ENCODE results near the gene PFKL.
"Not testable (repeated sequence)": the region's sequence is repeated elsewhere in the genome, so short reads cannot be mapped to it uniquely, and the experiment has no call there.

The PFKL gene

DNA sequence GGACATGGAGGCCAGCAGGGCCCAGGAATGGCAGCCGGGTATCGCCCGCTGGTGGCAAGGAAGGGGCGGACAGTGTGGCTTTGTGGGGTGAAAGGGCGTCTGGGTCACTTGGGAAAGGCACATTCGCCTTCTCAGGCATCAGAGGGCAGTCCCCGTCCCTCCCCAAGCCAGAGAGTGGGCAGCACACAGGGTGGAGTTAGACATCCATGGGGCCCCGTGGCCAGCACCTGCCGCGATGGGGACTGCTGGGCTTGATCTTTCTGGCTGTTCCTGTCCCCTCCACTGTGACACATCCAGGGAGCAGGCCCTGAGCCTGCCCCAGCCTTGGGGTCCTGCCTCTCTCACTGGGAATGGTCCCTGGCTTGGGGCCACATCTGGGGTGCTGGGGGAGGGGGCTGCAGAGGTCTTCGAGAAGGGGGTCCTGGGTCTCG is 49.6 kb downstream of the PFKL start:
- no peak for DNase-seq

DNA sequence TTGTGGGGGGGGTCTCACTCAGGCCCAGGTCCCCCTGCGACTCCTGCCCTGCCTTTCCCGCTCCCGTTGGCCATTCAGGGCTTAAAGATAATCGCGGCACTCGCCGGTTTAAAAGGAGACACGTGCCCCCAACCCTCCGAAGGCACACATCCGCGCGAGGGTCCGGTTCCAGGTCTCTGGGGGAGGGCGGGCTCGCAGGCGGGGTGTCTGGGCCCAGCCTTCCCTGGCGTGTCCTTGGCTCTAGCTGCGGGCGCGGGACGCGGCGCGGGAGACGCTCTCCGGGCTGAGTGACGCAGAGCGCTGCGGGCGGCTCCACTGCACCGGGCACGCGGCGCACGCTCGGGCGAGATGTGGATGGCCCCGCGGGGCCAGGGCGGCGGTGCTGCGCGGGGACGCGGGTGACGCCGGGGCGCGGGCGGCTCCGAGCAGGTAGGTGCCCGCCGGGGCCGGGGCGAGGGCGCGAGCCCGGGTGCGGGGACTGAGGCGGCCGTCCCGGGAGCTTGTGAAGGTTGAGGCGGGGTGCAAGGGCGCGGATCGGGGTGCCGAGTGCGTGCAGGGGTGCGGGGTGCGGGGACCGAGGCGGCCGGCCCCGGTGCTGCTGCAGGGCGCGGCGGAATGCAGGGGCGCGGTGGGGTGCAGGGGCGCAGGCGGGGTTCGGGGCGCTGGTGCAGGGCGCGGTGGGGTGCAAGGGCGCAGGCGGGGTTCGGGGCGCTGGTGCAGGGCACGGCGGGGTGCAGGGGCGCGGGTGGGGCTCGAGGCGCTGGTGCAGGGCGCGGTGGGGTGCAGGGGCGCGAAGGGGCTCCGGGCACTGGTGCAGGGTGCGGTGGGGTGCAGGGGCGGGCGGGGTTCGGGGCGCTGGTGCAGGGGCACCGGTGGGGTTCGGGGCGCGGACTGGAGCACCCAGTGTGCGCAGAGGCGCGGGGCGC is 50.3 kb downstream of the PFKL start:
- no peak for DNase-seq

- no peak for DNase-seq
Observed at GRCh38 chr21:44350773-44351481, 51.1 kb downstream of the PFKL start.

GRCh38 chr21:44351535-44352252 is 51.8 kb downstream of the PFKL start:
- DNase-seq: no peak

GRCh38 chr21:44352253-44352860 is 52.5 kb downstream of the PFKL start:
- DNase-seq: no peak

- DNase-seq: no peak
Observed at GRCh38 chr21:44353191-44353970, 53.5 kb downstream of the PFKL start, which contains the start of gene TRPM2. TRPM2 (plus strand) TSS chr21:44353621; CDS start chr21:44353701, 80 bp downstream.

- DNase-seq: no peak
Observed at GRCh38 chr21:44354001-44354405, 54.1 kb downstream of the PFKL start.

- no peak for DNase-seq
Observed at GRCh38 chr21:44354775-44355771, 55.2 kb downstream of the PFKL start.

GRCh38 chr21:44356160-44356559 is 56.3 kb downstream of the PFKL start:
- DNase-seq: no peak

GRCh38 chr21:44356636-44357035 is 56.8 kb downstream of the PFKL start:
- no peak for DNase-seq

GRCh38 chr21:44357064-44357837 is 57.4 kb downstream of the PFKL start:
- DNase-seq: no peak

DNA sequence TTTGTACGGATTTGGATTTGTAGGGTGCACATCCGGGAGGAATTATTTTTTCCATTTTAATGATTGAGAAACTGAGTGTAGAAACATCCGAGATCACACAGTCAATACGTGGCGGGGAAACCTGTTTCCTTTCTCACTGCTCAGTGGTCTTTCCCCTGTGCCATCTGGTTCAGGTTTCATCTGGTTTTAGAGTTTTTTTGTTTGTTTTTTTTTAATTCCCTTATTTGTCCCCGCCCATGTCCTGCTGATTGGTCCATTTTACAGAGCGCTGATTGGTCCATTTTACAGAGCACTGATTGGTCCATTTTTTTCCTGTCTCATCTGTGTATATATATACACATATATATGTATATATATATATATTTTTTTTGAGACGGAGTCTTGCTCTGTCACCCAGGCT is 59.5 kb downstream of the PFKL start:
- DNase-seq: no peak

DNA sequence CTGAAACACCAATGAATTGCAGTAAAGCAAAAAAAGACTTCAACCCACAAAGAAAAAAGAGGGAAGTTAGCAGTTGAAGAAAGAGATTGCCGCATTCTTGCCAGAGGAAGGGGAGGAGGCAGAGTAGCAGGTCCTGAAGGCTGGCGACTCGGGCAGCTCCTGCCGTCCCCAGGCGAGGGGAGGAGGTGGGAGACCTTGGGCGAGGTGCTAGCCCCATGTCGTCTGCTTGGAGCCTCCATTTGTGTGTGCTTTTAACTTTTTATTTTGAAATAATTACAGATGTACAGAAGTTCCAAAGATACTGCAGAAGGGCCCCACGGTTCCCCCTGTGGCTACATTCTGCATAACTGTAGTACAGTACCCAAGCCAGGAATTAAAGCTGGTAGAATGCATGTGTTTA is 60.3 kb downstream of the PFKL start:
- DNase-seq: no peak

GRCh38 chr21:44361903-44362302 is 62.0 kb downstream of the PFKL start:
- not testable (repeated sequence) for DNase-seq

DNA sequence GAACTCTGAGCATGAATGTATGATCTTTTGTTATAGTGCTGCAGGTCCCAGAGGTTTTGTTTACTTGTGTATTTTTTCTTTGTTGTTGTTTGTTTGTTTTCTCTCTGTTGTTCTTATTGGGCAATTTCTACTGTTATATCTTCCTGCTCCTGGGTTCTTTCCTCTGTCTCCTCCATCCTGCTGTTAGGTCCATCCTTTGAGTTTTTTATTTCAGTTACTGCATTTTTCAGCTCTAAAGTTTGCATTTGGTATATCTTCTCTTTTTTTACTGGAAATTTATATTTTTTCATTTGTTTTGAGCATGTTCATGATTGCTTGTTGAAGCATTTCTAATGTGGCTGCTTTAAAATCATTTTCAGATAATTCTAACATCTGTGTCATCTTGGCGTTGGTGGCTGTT is 63.4 kb downstream of the PFKL start:
- no peak for DNase-seq

DNA sequence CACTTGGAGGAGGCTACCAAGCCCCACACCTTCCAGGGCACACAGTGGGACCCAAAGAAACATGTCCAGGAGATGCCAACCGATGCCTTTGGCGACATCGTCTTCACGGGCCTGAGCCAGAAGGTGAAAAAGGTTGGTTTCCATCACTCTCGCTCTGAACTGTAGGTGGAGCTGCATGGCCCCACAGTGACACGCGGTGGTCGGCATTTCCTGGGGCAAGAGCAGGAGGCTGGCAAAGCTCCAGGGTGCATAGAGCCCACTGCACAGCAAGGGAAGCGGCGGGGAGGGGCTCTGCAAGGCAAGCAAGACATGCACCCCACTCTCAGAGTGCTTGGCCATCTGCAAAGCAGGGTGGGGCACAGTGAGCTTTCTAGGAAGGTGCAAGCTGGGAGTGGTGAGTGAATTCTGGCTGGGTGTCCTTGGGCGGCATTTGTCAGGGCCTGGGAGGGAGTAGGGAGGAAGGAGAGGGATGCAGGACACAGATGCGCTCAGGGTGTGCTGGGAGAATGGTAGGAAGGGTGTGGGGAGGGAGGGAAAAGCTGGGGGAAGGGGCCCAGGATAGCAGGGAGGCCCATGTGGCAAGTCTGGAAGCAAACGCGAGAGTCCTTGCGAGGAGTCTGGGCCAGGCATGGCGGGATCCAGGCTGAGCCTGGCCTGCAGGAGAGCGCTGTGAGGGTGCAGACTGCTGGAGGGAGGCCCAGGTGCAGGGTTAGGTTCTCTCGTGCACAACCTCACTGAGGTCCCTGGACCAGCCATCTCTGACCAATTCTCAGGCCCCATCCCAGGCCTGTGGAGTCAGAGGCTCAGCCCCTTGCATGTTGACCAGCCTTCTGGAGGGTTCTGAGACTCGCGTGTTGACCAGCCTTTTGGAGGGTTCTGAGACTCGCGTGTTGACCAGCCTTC is 64.5 kb downstream of the PFKL start:
- DNase-seq: peak; percentile 51

- peak; percentile 38 for DNase-seq
Observed at GRCh38 chr21:44365251-44365966, 65.6 kb downstream of the PFKL start.

DNA sequence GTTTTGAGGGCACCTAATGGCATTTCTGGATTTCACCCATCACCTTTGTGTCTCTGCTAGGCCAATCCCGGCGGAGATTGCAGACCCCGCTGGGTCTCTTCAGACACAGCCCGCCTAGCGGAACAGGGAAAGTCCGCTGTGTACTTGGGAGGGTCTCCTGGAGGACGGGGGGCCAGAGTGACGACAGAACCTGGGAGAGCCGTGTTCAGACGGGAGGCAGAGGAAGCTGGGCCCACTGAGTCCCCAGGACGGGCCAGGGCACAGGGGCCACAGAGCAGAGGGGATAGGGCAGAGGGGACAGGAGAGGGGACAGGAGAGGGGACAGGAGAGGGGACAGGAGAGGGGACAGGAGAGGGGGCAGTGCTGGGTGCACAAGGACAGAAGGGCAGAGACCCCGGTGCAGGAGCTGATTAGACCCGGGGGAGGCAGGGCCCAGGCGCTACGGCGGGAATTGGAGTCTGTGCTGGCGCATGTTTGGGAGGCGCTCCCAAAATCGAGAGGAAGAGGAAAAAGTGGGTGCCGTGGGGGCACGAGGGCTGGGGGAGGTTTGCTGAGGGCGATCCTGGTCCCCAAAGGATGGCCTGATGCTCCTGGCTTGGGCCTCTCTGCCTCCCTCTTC is 66.2 kb downstream of the PFKL start:
- DNase-seq: no peak
